Right lobe of liver (tissue), 6 donors: ENCODE data around the gene COL25A1. TPM values are rescaled to one million over a fixed set of nuclear protein-coding genes. Genes with fewer than 3 reads are reported as not detected.

Experiments
- ATAC-seq, 4 donors: fragments of 200-7000 bp; cut with Tn5 transposase; one replicate each; pipeline ENCODE4 v1.9.1; 2020; ENCODE audit warnings: mild to moderate bottlenecking in 4 of 4, moderate library complexity in 4 of 4
- DNase-seq, 3 donors: peaks; one replicate each; pipeline ENCODE4 v3.0.0-alpha.2; 2020
- H3K27ac ChIP-seq, 3 donors: fragments of 200-600 bp; one replicate each; pipeline ENCODE4 v1.8.0; 2022
- H3K27me3 ChIP-seq, 2 donors: fragments of 200-600 bp; one replicate each; pipeline ENCODE4 v1.8.0; 2022
- H3K36me3 ChIP-seq, 4 donors: fragments of 200-600 bp; sonication (generic) in 1 of 4; one replicate each; pipeline versions ENCODE4 v1.5.1 to v1.8.0; 2017 to 2022; ENCODE audit warnings: control low read depth in 1 of 4
- H3K4me1 ChIP-seq, 4 donors: fragments of 200-600 bp; sonication (generic) in 1 of 4; one replicate each; pipeline versions ENCODE4 v1.5.1 to v1.8.0; 2017 to 2022; ENCODE audit warnings: control low read depth in 1 of 4
- H3K4me3 ChIP-seq, 3 donors: fragments of 200-600 bp; one replicate each; pipeline ENCODE4 v1.8.0; 2022
- H3K9me3 ChIP-seq, 4 donors: fragments of 200-600 bp; sonication (generic) in 1 of 4; one replicate each; pipeline versions ENCODE4 v1.5.1 to v1.8.0; 2017 to 2022; ENCODE audit warnings: control low read depth in 1 of 4
- CTCF ChIP-seq, 4 donors: fragments of 200-600 bp in 3 of 4; fragments of 450-650 bp in 1 of 4; IDR thresholded peaks; one replicate each; pipeline versions ENCODE4 v1.5.1 to v1.8.0; 2016 to 2022; ENCODE audit warnings: antibody characterized with exemption in 4 of 4, mild to moderate bottlenecking in 2 of 4
- POLR2A ChIP-seq: fragments of 450-650 bp; IDR thresholded peaks from one replicate; pipeline ENCODE4 v1.6.1; 2017; ENCODE audit warnings: antibody characterized with exemption, mild to moderate bottlenecking
- WGBS: methylation state at CpG from one replicate; pipeline ENCODE4 v1.1.6; 2018; ENCODE audit warnings: low coverage, low lambda C conversion rate; ENCODE audit not compliant: insufficient coverage; ENCODE audit errors: missing lambda C conversion rate; 5-methylcytosine and 5-hydroxymethylcytosine counted together
- intact Hi-C, 2 donors: fragments of 100-400 bp; cut with DNase I; formaldehyde crosslinking; loops; one replicate each; pipeline versions ENCODE4 v1.11.2 to v1.14.1; 2022
- total RNA-seq, 6 experiments: library from RNA; depleted of rRNA in 2 of 6; stranded (reverse); fragments of >200 nt in 2 of 6; fragmentation: NEBNext Ultra II Directional in 3 of 6; extraction: Animal tissue kit (Norgen Biotek cat#: 25700) in 3 of 6; gene quantifications; one replicate each; pipeline versions ENCODE4 v1.1.0 to v1.2.4, GENCODE V29; 2016 to 2023
- donor health status: DM: no; HTN: yes; CAD: no.
- donor health status: DM: no; HTN: no; CAD: no.
- donor health status: DM: no; HTN: no; CAD: no.
- donor health status: DM: no; HTN: yes; CAD: no.
- donor health status: DM: no; HTN: yes; CAD: no.

Gene COL25A1
- total RNA-seq, 6 experiments from 2014 or later, result 0.06 to 4.8 (median 1.3) TPM

- ATAC-seq (no peak), DNase-seq (no peak)
- intact Hi-C loops, result no loop called here
- no peaks in the 10 kb centered on the region for H3K36me3 ChIP-seq
- H3K9me3 ChIP-seq, result no peaks in the 10 kb centered on the region
- no peak overlapping the region for H3K4me3 ChIP-seq
- 52% methylated on average over 5 of the region's 5 CpGs for WGBS
- no peak overlapping the region for H3K27ac ChIP-seq
- no peaks in the 10 kb centered on the region for H3K27me3 ChIP-seq
- TF ChIP-seq POLR2A (no peak), CTCF (IDR thresholded peaks at IDR 0.05) (no peak)
- no peaks in the 10 kb centered on the region for H3K4me1 ChIP-seq
Observed at GRCh38 chr4:109040441-109040840, 262.0 kb downstream of the COL25A1 start.

- Histone ChIP-seq H3K36me3 (no peaks in the 10 kb centered on the region), H3K27ac (no peak overlapping the region), H3K27me3 (no peaks in the 10 kb centered on the region), H3K4me3 (no peak overlapping the region), H3K9me3 (no peaks in the 10 kb centered on the region), H3K4me1 (no peaks in the 10 kb centered on the region)
- no peak for DNase-seq
- no peak for ATAC-seq
- no peak for TF ChIP-seq POLR2A
- TF ChIP-seq CTCF (IDR thresholded peaks at IDR 0.05), result no peak
- intact Hi-C loops, result no loop called here
- WGBS, result 44% methylated on average over 2 of the region's 2 CpGs
Observed at GRCh38 chr4:109037026-109037425, 265.4 kb downstream of the COL25A1 start.

- WGBS, result 67% methylated on average over 1 of the region's 1 CpG
- DNase-seq, result no peak
- H3K4me3 ChIP-seq, result no peak overlapping the region
- no peaks in the 10 kb centered on the region for H3K36me3 ChIP-seq
- no peak overlapping the region for H3K27ac ChIP-seq
- H3K27me3 ChIP-seq, result no peaks in the 10 kb centered on the region
- ATAC-seq, result no peak
- no peaks in the 10 kb centered on the region for H3K4me1 ChIP-seq
- TF ChIP-seq POLR2A, result no peak
- no peak for TF ChIP-seq CTCF (IDR thresholded peaks at IDR 0.05)
- H3K9me3 ChIP-seq, result no peaks in the 10 kb centered on the region
- intact Hi-C loops, result no loop called here
Observed at GRCh38 chr4:109033993-109034392, 268.5 kb downstream of the COL25A1 start.

GRCh38 chr4:109032671-109033070, 269.8 kb downstream of the COL25A1 start:
- no peaks in the 10 kb centered on the region for H3K36me3 ChIP-seq
- no peak overlapping the region for H3K4me3 ChIP-seq
- DNase-seq (no peak), ATAC-seq (no peak)
- H3K27ac ChIP-seq, result no peak overlapping the region
- no peaks in the 10 kb centered on the region for H3K4me1 ChIP-seq
- WGBS, result 56% methylated on average over 5 of the region's 5 CpGs
- H3K27me3 ChIP-seq, result no peaks in the 10 kb centered on the region
- no peak for TF ChIP-seq CTCF (IDR thresholded peaks at IDR 0.05)
- no peak for TF ChIP-seq POLR2A
- intact Hi-C loops, result no loop called here
- no peaks in the 10 kb centered on the region for H3K9me3 ChIP-seq

- H3K9me3 ChIP-seq, result no peaks in the 10 kb centered on the region
- 42% methylated on average over 4 of the region's 4 CpGs for WGBS
- TF ChIP-seq POLR2A (no peak), CTCF (IDR thresholded peaks at IDR 0.05) (no peak)
- intact Hi-C loops, result no loop called here
- H3K27ac ChIP-seq, result no peak overlapping the region
- no peak overlapping the region for H3K4me3 ChIP-seq
- peak; percentile 40 to 86 (median 61) for ATAC-seq
- no peaks in the 10 kb centered on the region for H3K27me3 ChIP-seq
- H3K4me1 ChIP-seq, result no peaks in the 10 kb centered on the region
- no peak for DNase-seq
- H3K36me3 ChIP-seq, result no peaks in the 10 kb centered on the region
Observed at GRCh38 chr4:109029987-109030386, 272.5 kb downstream of the COL25A1 start.
